B cell (primary cell): ENCODE measurements around the gene ORC4. TPM values are rescaled to one million over a fixed set of nuclear protein-coding genes. Genes with fewer than 3 reads are reported as not detected.

Source experiments
- ATAC-seq: fragments of 200-7000 bp; cut with Tn5 transposase; one replicate; pipeline ENCODE4 v1.10.0; 2021; ENCODE audit warnings: low read depth, mild to moderate bottlenecking, moderate number of reproducible peaks, moderate library complexity
- CTCF ChIA-PET: fragments of 350-600 bp; sonication (Branson Sonifier 250); formaldehyde crosslinking; loops from one replicate; lab custom pipeline; 2021; ENCODE audit warnings: antibody characterized with exemption, inconsistent platforms; lab: Charles Lee
- POLR2A ChIA-PET: fragments of 350-600 bp; sonication (Branson Sonifier 250); formaldehyde crosslinking; loops from one replicate; lab custom pipeline; 2021; ENCODE audit warnings: antibody characterized with exemption; lab: Charles Lee
- DNase-seq: peaks from one replicate; pipeline ENCODE4 v3.0.0; 2013
- H2AFZ ChIP-seq: 2 replicates; pipeline ENCODE4 v1.6.1; 2012; ENCODE audit warnings: mild to moderate bottlenecking, low read depth, low read length; ENCODE audit not compliant: insufficient read depth, poor library complexity, severe bottlenecking
- H3K27ac ChIP-seq, 2 donors: 1 replicate in 1 of 2; 2 replicates in 1 of 2; pipeline ENCODE4 v1.5.1; 2012 to 2013; ENCODE audit warnings: low read length in 2 of 2, mild to moderate bottlenecking in 2 of 2, moderate library complexity in 1 of 2
- H3K27me3 ChIP-seq, 4 experiments: fragments of 200-600 bp in 1 of 4; sonication (generic) in 1 of 4; replicated peaks in 1 of 4; 1 replicate in 2 of 4; 2 replicates in 2 of 4; pipeline versions ENCODE4 v1.6.1 to v1.7.0; 2013 to 2016; ENCODE audit warnings: low read length in 3 of 4, mild to moderate bottlenecking in 2 of 4, mixed read lengths in 1 of 4, moderate library complexity in 1 of 4; ENCODE audit not compliant: insufficient read depth in 4 of 4, control insufficient read depth in 3 of 4; ENCODE audit errors: control extremely low read depth in 1 of 4
- H3K36me3 ChIP-seq, 2 experiments: replicated peaks in 1 of 2; 1 replicate in 1 of 2; 2 replicates in 1 of 2; pipeline versions ENCODE4 v1.6.1 to v1.7.1; 2013; ENCODE audit warnings: low read length in 1 of 2; ENCODE audit not compliant: insufficient read depth in 2 of 2, control insufficient read depth in 1 of 2; ENCODE audit errors: control extremely low read depth in 1 of 2, extremely low read depth in 1 of 2
- H3K4me1 ChIP-seq, 2 donors: fragments of 200-600 bp in 1 of 2; sonication (generic) in 1 of 2; 1 replicate in 1 of 2; 2 replicates in 1 of 2; pipeline versions ENCODE4 v1.5.1 to v1.6.1; 2013 to 2017; ENCODE audit warnings: low read length in 2 of 2; ENCODE audit not compliant: control insufficient read depth in 2 of 2, insufficient read depth in 2 of 2
- H3K4me2 ChIP-seq: replicated peaks from 2 replicates; pipeline ENCODE3; 2012; ENCODE audit warnings: mild to moderate bottlenecking, low read depth, low read length; ENCODE audit not compliant: poor library complexity, severe bottlenecking
- H3K4me3 ChIP-seq, 5 experiments: fragments of 200-600 bp in 1 of 5; sonication (generic) in 1 of 5; 1 replicate in 3 of 5; 2 replicates in 2 of 5; pipeline versions ENCODE4 v1.5.1 to v1.7.0; 2011 to 2016; ENCODE audit warnings: low read length in 4 of 5, mild to moderate bottlenecking in 4 of 5, low read depth in 2 of 5, control low read depth in 1 of 5, moderate library complexity in 1 of 5; ENCODE audit not compliant: insufficient read depth in 1 of 5; ENCODE audit errors: control extremely low read depth in 1 of 5, extremely low read depth in 1 of 5
- H3K79me2 ChIP-seq: fragments of 200-600 bp; sonication (generic); one replicate; pipeline ENCODE4 v1.6.0; 2016; ENCODE audit warnings: low read length; ENCODE audit not compliant: control insufficient read depth, insufficient read depth
- H3K9ac ChIP-seq: fragments of 200-600 bp; sonication (generic); 2 replicates; pipeline ENCODE4 v1.6.1; 2017; ENCODE audit warnings: mild to moderate bottlenecking, low read length, moderate library complexity
- H3K9me3 ChIP-seq, 3 donors: one replicate each; pipeline versions ENCODE4 v1.6.1 to v1.7.1; 2013; ENCODE audit warnings: low read length in 2 of 3; ENCODE audit not compliant: control insufficient read depth in 2 of 3, insufficient read depth in 1 of 3; ENCODE audit errors: control extremely low read depth in 1 of 3
- H4K20me1 ChIP-seq: 2 replicates; pipeline ENCODE4 v1.6.0; 2012; ENCODE audit warnings: mild to moderate bottlenecking, low read length; ENCODE audit not compliant: insufficient read depth, control insufficient read depth, poor library complexity, severe bottlenecking
- H3K27ac Mint-ChIP-seq: one replicate; pipeline ENCODE4 v1.8.0; 2021; ENCODE audit warnings: mixed read lengths
- H3K27me3 Mint-ChIP-seq: one replicate; pipeline ENCODE4 v1.8.0; 2021; ENCODE audit warnings: mixed read lengths
- H3K4me1 Mint-ChIP-seq: one replicate; pipeline ENCODE4 v1.8.0; 2021; ENCODE audit warnings: mixed read lengths
- H3K4me3 Mint-ChIP-seq: one replicate; pipeline ENCODE4 v1.8.0; 2021; ENCODE audit warnings: mixed read lengths
- H3K9me3 Mint-ChIP-seq: one replicate; pipeline ENCODE4 v1.8.0; 2022; ENCODE audit warnings: mixed read lengths; ENCODE audit not compliant: insufficient read depth
- CTCF ChIP-seq: fragments of 200-600 bp; IDR thresholded peaks from one replicate; pipeline ENCODE4 v1.8.0; 2022; ENCODE audit warnings: antibody characterized with exemption, mild to moderate bottlenecking
- EZH2 ChIP-seq: IDR thresholded peaks from 2 replicates; pipeline ENCODE4 v1.6.1; 2012; ENCODE audit warnings: borderline replicate concordance, low read depth, mild to moderate bottlenecking, moderate library complexity, low read length; ENCODE audit not compliant: insufficient read depth, poor library complexity, severe bottlenecking
- WGBS: methylation state at CpG from one replicate; pipeline ENCODE4 v1.1.5; 2013; ENCODE audit warnings: missing lambda C conversion rate; ENCODE audit not compliant: insufficient coverage; 5-methylcytosine and 5-hydroxymethylcytosine counted together
- intact Hi-C: fragments of 100-400 bp; cut with micrococcal nuclease; formaldehyde crosslinking; loops from one replicate; pipeline ENCODE4 v1.10.0; 2022
- polyA plus RNA-seq: library from polyadenylated mRNA; depleted of rRNA; stranded (reverse); fragments of >200 nt; gene quantifications from 2 replicates; pipeline ENCODE4 v1.2.3, GENCODE V29; 2012
- total RNA-seq, 2 donors: library from RNA; stranded (reverse); fragments of 120-200 nt in 1 of 2; gene quantifications; 1 replicate in 1 of 2; 2 replicates in 1 of 2; pipeline versions ENCODE4 v1.2.3 to v1.2.4, GENCODE V29; 2013 to 2022

Gene ORC4
- total and polyA plus RNA-seq, 2 donors (not counting 1 experiment from before 2014, with no cell fraction given), result 31.5 to 48.9 TPM

- peaks cover 95% of the 10 kb centered on the region for H3K79me2 ChIP-seq
- intact Hi-C loops, result loop anchor here (10.0 kb wide), 1 partner anchor 1001 kb away; no protein-coding TSS in a partner anchor
- H3K4me3 ChIP-seq, result no peak overlapping the region
- peaks cover 36% of the 10 kb centered on the region for H3K4me1 Mint-ChIP-seq
- no peaks in the 10 kb centered on the region for H3K27me3 ChIP-seq
- peaks cover 0 to 2% of the 10 kb centered on the region in 2 experiments for H3K36me3 ChIP-seq
- ATAC-seq, result no peak
- H3K9ac ChIP-seq, result no peak overlapping the region
- no peak overlapping the region for H3K27ac ChIP-seq
- no peaks in the 10 kb centered on the region for H3K9me3 Mint-ChIP-seq
- CTCF ChIA-PET, result interaction anchor here (1.9 kb wide), 1 partner anchor 486 kb away, joined by 8 read pairs; no protein-coding TSS in a partner anchor
- H4K20me1 ChIP-seq, result peaks cover 7% of the 10 kb centered on the region
- H3K4me1 ChIP-seq, result peaks cover 23 to 37% of the 10 kb centered on the region in 2 donors
- POLR2A ChIA-PET, result no interaction called here
- no peak overlapping the region for H2AFZ ChIP-seq
- no peak for DNase-seq
- no peaks in the 10 kb centered on the region for H3K9me3 ChIP-seq
- no peak for TF ChIP-seq CTCF
- no peak for TF ChIP-seq EZH2
- H3K27me3 Mint-ChIP-seq, result no peaks in the 10 kb centered on the region
- no peak overlapping the region for H3K27ac Mint-ChIP-seq
- no peak overlapping the region for H3K4me2 ChIP-seq
- no peak overlapping the region for H3K4me3 Mint-ChIP-seq
Observed at GRCh38 chr2:148023861-148024260, 3.3 kb upstream of the ORC4 start.

- CTCF ChIA-PET, result interaction anchor here (1.1 kb wide), 1 partner anchor 486 kb away, joined by 4 read pairs; no protein-coding TSS in a partner anchor
- Mint-ChIP-seq H3K27me3 (no peaks in the 10 kb centered on the region), H3K4me1 (peaks cover 44% of the 10 kb centered on the region), H3K27ac (no peak overlapping the region), H3K4me3 (peak overlapping the region; percentile 38), H3K9me3 (no peaks in the 10 kb centered on the region)
- DNase-seq (no peak), ATAC-seq (no peak)
- POLR2A ChIA-PET, result no interaction called here
- H4K20me1 ChIP-seq, result peaks cover 5% of the 10 kb centered on the region
- peaks cover 23 to 37% of the 10 kb centered on the region in 2 donors for H3K4me1 ChIP-seq
- peaks cover 0 to 2% of the 10 kb centered on the region in 2 experiments for H3K36me3 ChIP-seq
- no CpG with 5 or more reads among the region's 2 CpGs for WGBS
- no peaks in the 10 kb centered on the region for H3K9me3 ChIP-seq
- TF ChIP-seq CTCF (no peak), EZH2 (no peak)
- H3K27ac ChIP-seq, result no peak overlapping the region
- intact Hi-C loops, result loop anchor here (10.0 kb wide), 1 partner anchor 1002 kb away; no protein-coding TSS in a partner anchor
- no peak overlapping the region for H2AFZ ChIP-seq
- H3K4me2 ChIP-seq, result peak overlapping the region; percentile 95
- no peak overlapping the region for H3K9ac ChIP-seq
- H3K79me2 ChIP-seq, result peaks cover 95% of the 10 kb centered on the region
- H3K27me3 ChIP-seq, result no peaks in the 10 kb centered on the region
- peak overlapping the region in 1 of 5 experiments; percentile 79 for H3K4me3 ChIP-seq
Observed at GRCh38 chr2:148022882-148023281, 2.3 kb upstream of the ORC4 start.
